Measurements from ENCODE around the gene LDB1. TPM values are rescaled to one million over a fixed set of nuclear protein-coding genes. Genes with fewer than 3 reads are reported as not detected.

The LDB1 gene
- total and polyA plus RNA-seq, 2 of the 13 experiments (the other 11 are each of a cell fraction or from before 2014, with no cell fraction given) = 17.2 to 45.5 TPM

DNA sequence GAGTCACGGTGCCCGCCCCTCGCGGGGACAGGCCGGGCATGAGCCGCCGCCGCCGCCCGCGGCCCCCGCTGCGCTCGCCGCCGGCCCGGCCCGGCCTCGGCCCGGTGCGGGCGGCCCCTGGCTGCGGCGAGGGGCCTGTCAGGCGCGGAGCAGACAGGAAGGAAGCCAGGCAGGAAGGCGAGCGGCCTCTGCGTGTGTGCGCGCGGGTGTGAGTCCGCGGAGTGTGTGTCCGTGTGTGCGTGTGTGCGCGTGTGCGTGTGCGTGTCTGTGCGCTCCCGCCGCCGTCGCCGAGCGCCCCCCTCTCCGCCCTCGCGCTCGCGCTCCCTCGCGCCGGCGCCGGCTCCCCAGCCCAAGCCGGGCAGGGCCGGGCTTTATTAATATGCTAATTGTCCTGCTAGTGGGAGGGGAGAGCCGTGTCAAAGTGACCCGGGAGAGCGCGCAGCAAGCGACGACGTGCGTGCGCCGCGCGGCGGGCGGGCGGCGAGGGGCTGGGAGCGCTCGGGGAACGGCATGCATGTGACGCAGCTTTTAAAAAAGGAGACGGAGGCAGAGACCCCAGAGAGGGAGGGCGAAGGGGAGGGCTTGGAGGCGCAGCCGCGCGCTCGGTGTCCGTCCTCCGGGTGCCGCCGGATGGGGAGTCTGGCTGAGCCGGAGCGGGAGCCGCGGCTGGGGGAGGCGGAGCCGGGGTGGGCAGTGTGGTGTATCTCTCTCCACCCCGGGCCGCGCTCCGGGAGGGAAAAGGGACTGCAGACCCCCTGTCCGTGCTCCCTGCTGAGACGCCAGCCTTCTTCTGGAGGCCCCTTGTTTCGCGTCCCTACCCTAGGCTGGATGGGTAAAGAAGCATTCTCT is at the start of gene LDB1 (continued):
- TF ChIP-seq, protein P1, sequence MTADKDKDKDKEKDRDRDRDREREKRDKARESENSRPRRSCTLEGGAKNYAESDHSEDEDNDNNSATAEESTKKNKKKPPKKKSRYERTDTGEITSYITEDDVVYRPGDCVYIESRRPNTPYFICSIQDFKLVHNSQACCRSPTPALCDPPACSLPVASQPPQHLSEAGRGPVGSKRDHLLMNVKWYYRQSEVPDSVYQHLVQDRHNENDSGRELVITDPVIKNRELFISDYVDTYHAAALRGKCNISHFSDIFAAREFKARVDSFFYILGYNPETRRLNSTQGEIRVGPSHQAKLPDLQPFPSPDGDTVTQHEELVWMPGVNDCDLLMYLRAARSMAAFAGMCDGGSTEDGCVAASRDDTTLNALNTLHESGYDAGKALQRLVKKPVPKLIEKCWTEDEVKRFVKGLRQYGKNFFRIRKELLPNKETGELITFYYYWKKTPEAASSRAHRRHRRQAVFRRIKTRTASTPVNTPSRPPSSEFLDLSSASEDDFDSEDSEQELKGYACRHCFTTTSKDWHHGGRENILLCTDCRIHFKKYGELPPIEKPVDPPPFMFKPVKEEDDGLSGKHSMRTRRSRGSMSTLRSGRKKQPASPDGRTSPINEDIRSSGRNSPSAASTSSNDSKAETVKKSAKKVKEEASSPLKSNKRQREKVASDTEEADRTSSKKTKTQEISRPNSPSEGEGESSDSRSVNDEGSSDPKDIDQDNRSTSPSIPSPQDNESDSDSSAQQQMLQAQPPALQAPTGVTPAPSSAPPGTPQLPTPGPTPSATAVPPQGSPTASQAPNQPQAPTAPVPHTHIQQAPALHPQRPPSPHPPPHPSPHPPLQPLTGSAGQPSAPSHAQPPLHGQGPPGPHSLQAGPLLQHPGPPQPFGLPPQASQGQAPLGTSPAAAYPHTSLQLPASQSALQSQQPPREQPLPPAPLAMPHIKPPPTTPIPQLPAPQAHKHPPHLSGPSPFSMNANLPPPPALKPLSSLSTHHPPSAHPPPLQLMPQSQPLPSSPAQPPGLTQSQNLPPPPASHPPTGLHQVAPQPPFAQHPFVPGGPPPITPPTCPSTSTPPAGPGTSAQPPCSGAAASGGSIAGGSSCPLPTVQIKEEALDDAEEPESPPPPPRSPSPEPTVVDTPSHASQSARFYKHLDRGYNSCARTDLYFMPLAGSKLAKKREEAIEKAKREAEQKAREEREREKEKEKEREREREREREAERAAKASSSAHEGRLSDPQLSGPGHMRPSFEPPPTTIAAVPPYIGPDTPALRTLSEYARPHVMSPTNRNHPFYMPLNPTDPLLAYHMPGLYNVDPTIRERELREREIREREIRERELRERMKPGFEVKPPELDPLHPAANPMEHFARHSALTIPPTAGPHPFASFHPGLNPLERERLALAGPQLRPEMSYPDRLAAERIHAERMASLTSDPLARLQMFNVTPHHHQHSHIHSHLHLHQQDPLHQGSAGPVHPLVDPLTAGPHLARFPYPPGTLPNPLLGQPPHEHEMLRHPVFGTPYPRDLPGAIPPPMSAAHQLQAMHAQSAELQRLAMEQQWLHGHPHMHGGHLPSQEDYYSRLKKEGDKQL (CRISPR knock-in tag; IDR thresholded peaks at IDR 0.05; ENCODE audit: low read depth) = no peak
- no peak for TF ChIP-seq TCF12 (IDR thresholded peaks at IDR 0.05)
- TF ChIP-seq TCF12 (CRISPR knock-in tag; IDR thresholded peaks at IDR 0.05) = 0 out of 2 replicates have a peak, but pooled peaks have one; percentile 28
- TF ChIP-seq, protein P2, sequence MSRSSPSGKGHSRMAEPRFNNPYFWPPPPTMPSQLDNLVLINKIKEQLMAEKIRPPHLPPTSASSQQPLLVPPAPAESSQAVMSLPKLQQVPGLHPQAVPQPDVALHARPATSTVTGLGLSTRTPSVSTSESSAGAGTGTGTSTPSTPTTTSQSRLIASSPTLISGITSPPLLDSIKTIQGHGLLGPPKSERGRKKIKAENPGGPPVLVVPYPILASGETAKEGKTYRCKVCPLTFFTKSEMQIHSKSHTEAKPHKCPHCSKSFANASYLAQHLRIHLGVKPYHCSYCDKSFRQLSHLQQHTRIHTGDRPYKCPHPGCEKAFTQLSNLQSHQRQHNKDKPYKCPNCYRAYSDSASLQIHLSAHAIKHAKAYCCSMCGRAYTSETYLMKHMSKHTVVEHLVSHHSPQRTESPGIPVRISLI (CRISPR knock-in tag; IDR thresholded peaks at IDR 0.05; ENCODE audit: borderline replicate concordance) = no peak
- no peak for TF ChIP-seq MZF1 (CRISPR knock-in tag; IDR thresholded peaks at IDR 0.05; ENCODE audit: borderline replicate concordance)
- no peak for TF ChIP-seq KAT2B (IDR thresholded peaks at IDR 0.05; ENCODE audit: borderline replicate concordance, low read depth, low read length)
- TF ChIP-seq PCBP1 (IDR thresholded peaks at IDR 0.05; ENCODE audit: borderline replicate concordance, low read depth, low read length) = no peak
- no peak for TF ChIP-seq SMARCC2 (IDR thresholded peaks at IDR 0.05)
- TF ChIP-seq, protein P3, sequence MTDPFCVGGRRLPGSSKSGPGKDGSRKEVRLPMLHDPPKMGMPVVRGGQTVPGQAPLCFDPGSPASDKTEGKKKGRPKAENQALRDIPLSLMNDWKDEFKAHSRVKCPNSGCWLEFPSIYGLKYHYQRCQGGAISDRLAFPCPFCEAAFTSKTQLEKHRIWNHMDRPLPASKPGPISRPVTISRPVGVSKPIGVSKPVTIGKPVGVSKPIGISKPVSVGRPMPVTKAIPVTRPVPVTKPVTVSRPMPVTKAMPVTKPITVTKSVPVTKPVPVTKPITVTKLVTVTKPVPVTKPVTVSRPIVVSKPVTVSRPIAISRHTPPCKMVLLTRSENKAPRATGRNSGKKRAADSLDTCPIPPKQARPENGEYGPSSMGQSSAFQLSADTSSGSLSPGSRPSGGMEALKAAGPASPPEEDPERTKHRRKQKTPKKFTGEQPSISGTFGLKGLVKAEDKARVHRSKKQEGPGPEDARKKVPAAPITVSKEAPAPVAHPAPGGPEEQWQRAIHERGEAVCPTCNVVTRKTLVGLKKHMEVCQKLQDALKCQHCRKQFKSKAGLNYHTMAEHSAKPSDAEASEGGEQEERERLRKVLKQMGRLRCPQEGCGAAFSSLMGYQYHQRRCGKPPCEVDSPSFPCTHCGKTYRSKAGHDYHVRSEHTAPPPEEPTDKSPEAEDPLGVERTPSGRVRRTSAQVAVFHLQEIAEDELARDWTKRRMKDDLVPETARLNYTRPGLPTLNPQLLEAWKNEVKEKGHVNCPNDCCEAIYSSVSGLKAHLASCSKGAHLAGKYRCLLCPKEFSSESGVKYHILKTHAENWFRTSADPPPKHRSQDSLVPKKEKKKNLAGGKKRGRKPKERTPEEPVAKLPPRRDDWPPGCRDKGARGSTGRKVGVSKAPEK (CRISPR knock-in tag; IDR thresholded peaks at IDR 0.05; ENCODE audit: borderline replicate concordance) = no peak
- peak; percentile 36; the same call in 1 of the 2 replicates for TF ChIP-seq GLI4 (CRISPR knock-in tag; IDR thresholded peaks at IDR 0.05; ENCODE audit: borderline replicate concordance)
- TF ChIP-seq, protein P4, sequence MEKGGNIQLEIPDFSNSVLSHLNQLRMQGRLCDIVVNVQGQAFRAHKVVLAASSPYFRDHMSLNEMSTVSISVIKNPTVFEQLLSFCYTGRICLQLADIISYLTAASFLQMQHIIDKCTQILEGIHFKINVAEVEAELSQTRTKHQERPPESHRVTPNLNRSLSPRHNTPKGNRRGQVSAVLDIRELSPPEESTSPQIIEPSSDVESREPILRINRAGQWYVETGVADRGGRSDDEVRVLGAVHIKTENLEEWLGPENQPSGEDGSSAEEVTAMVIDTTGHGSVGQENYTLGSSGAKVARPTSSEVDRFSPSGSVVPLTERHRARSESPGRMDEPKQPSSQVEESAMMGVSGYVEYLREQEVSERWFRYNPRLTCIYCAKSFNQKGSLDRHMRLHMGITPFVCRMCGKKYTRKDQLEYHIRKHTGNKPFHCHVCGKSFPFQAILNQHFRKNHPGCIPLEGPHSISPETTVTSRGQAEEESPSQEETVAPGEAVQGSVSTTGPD (CRISPR knock-in tag; IDR thresholded peaks at IDR 0.05) = no peak
- TF ChIP-seq ASH2L (IDR thresholded peaks at IDR 0.05; ENCODE audit: insufficient read length, low read depth, low read length) = peak; percentile 53
- TF ChIP-seq ZNF264 (CRISPR knock-in tag; IDR thresholded peaks at IDR 0.05) = no peak
- peak; percentile 20; the same call in 1 of the 2 replicates for TF ChIP-seq MYC (CRISPR knock-in tag; IDR thresholded peaks at IDR 0.05; ENCODE audit: borderline replicate concordance)
- TF ChIP-seq MBD4 (IDR thresholded peaks at IDR 0.05; ENCODE audit: borderline replicate concordance, low read length) = no peak
- TF ChIP-seq ZFY (CRISPR knock-in tag; IDR thresholded peaks at IDR 0.05) = peak; percentile 74
- TF ChIP-seq ZNF343 (CRISPR knock-in tag; IDR thresholded peaks at IDR 0.05) = 0 out of 2 replicates have a peak, but pooled peaks have one; percentile 54
